ENCODE data around the gene BICD2.

DNA sequence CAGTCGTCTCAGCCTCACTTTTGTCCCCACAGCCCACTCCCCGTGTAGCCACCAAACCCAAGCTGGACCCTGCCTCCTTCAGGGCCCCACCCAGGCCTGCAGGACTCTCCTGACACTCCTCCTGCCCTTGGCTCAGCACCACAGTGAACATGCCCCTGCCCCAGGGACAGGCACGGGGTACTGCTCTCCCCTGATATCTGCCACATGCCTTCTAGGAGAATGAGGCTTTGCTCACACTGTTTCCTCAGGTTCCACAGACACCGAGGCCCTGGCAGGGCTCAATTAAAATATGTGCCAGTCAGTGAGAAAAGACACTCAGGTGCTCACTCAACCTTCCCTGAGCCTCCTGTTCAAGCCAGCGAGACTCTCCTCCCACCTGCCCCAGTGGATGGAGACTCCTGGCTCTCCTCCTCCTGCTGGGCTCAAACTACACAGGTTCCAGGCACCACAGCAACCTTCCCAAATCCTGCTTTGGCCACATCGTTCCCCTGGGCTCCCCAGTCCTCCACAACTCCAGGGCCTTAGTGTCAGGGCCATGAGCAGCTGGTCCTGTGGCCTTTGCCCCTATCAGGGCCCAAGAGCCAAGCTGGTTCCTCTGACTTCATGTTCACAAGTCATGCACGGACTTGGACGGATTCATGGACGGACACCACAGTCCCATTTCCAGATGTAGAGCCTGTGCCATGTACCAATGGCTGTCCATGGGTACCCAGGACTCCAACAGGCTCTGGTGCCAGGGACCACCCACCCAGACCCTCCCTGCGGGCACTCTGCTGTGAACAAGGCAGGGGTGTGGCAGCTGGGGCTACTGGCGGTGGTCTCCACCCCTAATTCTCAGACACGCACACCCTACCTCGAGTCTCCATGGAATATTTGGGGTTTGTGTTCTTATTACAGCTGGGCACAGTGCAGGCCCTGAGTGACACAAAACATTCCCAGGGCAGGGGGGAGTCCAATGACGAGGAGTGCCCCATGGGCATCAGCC, 36.6 kb downstream of the BICD2 start:
- TF ChIP-seq, protein P1, sequence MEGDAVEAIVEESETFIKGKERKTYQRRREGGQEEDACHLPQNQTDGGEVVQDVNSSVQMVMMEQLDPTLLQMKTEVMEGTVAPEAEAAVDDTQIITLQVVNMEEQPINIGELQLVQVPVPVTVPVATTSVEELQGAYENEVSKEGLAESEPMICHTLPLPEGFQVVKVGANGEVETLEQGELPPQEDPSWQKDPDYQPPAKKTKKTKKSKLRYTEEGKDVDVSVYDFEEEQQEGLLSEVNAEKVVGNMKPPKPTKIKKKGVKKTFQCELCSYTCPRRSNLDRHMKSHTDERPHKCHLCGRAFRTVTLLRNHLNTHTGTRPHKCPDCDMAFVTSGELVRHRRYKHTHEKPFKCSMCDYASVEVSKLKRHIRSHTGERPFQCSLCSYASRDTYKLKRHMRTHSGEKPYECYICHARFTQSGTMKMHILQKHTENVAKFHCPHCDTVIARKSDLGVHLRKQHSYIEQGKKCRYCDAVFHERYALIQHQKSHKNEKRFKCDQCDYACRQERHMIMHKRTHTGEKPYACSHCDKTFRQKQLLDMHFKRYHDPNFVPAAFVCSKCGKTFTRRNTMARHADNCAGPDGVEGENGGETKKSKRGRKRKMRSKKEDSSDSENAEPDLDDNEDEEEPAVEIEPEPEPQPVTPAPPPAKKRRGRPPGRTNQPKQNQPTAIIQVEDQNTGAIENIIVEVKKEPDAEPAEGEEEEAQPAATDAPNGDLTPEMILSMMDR (IDR thresholded peaks at IDR 0.05): no peak
- TF ChIP-seq POLR2AphosphoS5 (IDR thresholded peaks at IDR 0.05) (no peak), POLR2A (IDR thresholded peaks at IDR 0.05) (no peak)
